HEK293 (cell line): ENCODE results near the gene PRODH2.

Experiments used
- BCL6B ChIP-seq: fragments of 450-650 bp; formaldehyde crosslinking; IDR thresholded peaks from 2 replicates; pipeline ENCODE4 v1.5.1; 2017; ENCODE audit warnings: missing biosample characterization, missing genetic modification characterization
- CTCF ChIP-seq: fragments of 450-650 bp; formaldehyde crosslinking; IDR thresholded peaks from 2 replicates; pipeline ENCODE4 v1.5.1; 2016; ENCODE audit warnings: missing biosample characterization, missing genetic modification characterization
- PRDM1 ChIP-seq: fragments of 450-650 bp; formaldehyde crosslinking; IDR thresholded peaks from 2 replicates; pipeline ENCODE4; 2016; ENCODE audit warnings: missing biosample characterization, missing genetic modification characterization
- ZBTB1 ChIP-seq: fragments of 450-650 bp; formaldehyde crosslinking; IDR thresholded peaks from 2 replicates; pipeline ENCODE4 v1.5.1; 2016; ENCODE audit warnings: missing biosample characterization, missing genetic modification characterization
- ZNF138 ChIP-seq: fragments of 450-650 bp; formaldehyde crosslinking; IDR thresholded peaks from 2 replicates; pipeline ENCODE4 v1.5.1; 2016; ENCODE audit warnings: missing biosample characterization, missing genetic modification characterization, borderline replicate concordance
- ZNF239 ChIP-seq: fragments of 450-650 bp; formaldehyde crosslinking; IDR thresholded peaks from 2 replicates; pipeline ENCODE4 v1.5.1; 2016; ENCODE audit warnings: missing biosample characterization, missing genetic modification characterization
- ZNF24 ChIP-seq: fragments of 450-650 bp; formaldehyde crosslinking; IDR thresholded peaks from 2 replicates; pipeline ENCODE4 v1.5.1; 2016; ENCODE audit warnings: missing biosample characterization, missing genetic modification characterization

GRCh38 chr19:35776102-35776788 is 36.4 kb downstream of the PRODH2 start:
- TF ChIP-seq ZNF24 (tag by site-specific recombination) (no peak), BCL6B (tag by site-specific recombination) (no peak), ZNF138 (no peak), PRDM1 (tag by site-specific recombination) (no peak), CTCF (no peak), ZNF239 (tag by site-specific recombination) (no peak), ZBTB1 (tag by site-specific recombination) (no peak)
